GM21526 (cell line): ENCODE data around the gene ZNF730.
"Not testable (repeated sequence)": the region's sequence is repeated elsewhere in the genome, so short reads cannot be mapped to it uniquely, and the experiment has no call there.

Experiments
- ATAC-seq: cut with Tn5 transposase; IDR thresholded peaks from one replicate; pipeline ENCODE4 v1.9.1; 2021; ENCODE audit warnings: moderate library complexity; ENCODE audit not compliant: unreplicated experiment, low FRiP score

Gene ZNF730

DNA sequence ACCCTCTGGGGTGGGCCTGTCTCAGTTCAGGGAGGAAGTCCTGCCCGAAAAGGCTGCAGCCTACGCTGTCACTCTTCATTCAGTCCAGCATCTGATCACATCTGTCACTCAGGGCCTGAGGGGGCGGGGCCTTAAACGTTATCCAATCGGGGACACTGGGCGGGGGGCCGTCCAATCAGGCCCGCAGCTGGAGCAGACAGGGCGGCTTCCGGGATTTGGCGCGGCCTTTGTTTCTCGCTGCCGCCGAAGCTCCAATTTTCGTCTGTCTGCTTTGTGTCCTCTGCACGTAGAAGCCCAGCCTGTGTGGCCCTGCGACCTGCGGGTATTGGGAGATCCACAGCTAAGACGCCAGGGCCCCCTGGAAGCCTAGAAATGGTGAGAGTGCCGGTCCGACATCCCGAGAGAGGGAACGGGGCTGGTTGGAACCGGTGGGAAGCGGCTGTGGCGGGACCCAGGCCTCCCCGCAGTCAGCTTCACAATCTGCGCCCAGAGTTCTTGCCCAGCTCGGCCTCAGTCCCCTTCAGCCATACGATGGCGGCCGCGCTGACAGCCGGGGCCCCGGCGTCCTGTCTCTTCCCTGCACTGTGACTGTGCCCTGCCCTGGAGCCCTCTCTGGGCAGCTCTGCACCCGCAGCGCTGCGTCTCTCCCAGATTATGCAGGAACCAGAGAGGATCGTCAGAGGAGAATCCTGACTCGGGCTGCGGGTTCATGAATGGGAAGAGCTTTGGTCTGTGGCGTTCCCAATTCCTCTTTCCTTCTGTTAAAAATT, at the start of gene ZNF730:
Gene ZNF730, plus strand, starts transcription at position 224 of the 770 bp plus-strand sequence. Its CDS starts 149 bp downstream, at position 373.
- no peak for ATAC-seq

- no peak for ATAC-seq
These were observed 46.3 kb upstream of the ZNF730 start for GRCh38 chr19:23070353-23071146.

DNA sequence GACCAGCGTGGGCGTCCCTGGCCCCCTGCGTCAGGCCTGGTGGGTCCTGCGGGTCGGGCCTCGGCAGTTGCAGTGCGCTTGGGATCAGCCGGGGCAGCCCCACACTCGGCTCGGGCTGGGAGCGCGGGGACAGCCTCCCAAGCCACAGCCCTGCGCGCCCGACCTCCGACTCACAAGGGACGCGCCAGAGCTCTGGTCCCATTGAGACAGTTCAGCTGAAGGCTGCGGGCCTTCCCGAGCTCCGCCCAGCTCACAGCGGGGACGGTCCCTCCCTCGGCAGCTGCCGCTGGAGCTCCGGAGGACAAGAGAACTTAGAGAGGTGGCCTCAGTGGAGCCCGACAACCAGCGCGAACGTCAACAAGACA, 45.7 kb upstream of the ZNF730 start:
- ATAC-seq, result no peak

DNA sequence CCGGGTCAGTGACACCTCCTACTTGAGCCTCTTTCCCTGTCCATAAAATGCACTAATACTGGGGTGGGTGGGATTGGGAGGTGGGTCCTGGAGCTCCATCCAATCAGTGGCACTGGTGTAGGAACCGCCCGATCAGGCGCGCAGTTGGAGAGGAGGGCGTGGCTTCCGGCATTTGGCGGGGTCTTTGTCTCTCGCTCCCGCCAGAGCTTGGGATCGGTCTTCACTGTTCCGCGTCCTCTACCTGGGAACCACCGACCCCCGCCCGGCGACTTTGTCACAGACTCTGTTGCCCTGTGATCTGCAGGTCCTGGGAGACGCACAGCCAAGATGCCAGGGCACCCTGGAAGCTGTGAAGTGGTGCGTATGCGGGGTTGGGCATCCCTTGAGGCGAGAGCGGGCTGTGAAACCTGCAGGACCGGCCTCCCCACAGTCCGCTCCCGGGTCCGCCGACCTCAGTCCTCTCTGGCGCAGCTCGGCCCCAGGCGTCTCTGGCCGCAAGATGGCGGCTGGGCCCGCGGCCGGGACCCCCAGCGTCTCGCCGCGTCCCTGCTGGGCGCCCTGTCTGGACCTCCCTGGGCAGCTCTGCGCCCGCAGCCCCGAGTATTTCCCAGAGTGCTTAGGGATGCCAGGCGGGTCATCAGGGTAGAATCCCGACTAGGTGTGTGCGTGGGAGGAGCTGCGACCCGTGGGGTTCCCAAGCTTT, 41.6 kb upstream of the ZNF730 start:
- ATAC-seq, result no peak

DNA sequence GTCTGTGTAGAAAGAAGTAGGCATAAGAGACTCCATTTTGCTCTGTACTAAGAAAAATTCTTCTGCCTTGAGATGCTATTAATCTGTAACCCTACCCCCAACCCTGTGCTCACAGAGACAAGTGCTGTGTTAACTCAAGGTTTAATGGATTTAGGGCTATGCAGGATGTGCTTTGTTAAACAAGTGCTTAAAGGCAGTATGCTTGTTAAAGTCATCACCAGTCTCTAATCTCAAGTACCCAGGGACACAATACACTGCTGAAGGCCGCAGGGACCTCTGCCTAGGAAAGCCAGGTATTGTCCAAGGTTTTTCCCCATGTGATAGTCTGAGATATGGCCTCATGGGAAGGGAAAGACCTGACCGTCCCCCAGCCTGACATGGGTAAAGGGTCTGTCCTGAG, 39.0 kb upstream of the ZNF730 start:
- not testable (repeated sequence) for ATAC-seq

DNA sequence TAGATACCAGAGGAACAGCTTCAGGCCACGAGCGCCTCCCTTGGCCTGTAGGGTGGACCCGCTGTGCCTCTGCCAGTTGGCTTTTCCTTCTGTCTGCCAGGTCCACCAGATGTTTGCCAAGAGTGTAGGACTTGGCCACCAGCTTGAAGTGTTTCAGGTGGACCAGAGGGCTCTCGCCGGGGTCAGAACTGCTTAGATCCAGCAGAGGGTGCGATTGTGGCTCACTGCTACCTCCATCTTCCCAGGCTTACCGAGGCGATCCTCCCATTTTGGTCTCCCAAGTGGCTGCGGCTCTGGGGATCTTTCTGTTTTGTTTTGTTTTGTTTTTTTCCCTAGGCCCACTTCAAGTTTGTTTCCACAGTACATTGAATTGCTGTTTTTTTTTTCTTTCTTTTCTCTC, 23.0 kb upstream of the ZNF730 start:
- no peak for ATAC-seq

DNA sequence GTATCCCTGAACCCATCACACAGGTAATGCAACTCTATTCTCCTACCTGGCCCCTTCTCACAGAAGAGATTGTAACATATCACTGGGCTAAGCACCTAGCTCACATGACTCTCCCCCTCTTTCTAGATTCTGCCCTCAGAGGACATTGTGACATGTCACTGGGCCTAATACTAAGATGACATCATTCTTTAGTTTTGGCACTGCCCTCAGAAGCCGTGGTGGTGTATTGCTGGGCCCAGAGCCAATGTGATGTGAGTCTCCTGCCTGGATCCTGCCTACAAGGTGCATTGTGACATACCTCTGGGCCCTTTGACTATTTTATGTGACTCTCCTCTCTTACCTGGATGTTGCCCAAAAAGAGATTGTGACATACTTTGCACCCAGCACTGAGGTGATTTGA, 21.4 kb upstream of the ZNF730 start:
- no peak for ATAC-seq

DNA sequence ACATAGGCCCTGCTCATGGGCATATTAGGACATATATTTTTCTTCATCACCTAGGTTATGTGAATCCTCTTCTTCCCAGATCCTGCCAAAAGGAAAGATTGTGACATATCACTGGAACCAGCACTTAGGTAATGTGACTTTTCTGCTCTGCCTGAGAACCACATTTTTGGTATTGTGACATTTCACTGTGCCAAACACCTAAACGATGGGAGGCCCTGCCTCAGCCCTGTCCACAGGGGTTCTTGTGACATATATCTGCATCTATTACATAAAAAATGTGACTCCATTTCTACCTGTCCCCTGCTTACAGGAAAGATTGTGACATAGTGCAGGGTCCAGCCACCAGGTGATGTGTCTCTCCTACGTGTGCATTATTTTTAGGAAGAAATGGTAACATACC, 18.5 kb upstream of the ZNF730 start:
- no peak for ATAC-seq

DNA sequence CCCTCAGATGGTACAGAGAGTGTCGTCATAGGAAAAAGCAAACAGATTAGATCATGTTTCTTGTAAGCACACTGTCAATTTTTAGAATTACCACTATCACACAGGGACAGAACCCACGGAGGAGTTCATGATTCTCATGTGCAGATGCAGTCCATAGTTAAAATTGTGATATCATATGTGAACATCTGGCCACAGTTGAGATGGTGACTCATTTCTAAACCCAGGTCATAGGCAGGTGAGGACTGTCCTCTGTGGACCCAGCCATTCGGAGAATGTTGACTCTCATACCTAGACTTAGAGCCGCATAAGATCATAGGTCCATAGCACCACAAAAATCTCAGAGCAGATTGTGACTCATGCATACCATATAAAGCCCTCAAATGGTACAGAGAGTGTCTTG, 17.8 kb upstream of the ZNF730 start:
- no peak for ATAC-seq

DNA sequence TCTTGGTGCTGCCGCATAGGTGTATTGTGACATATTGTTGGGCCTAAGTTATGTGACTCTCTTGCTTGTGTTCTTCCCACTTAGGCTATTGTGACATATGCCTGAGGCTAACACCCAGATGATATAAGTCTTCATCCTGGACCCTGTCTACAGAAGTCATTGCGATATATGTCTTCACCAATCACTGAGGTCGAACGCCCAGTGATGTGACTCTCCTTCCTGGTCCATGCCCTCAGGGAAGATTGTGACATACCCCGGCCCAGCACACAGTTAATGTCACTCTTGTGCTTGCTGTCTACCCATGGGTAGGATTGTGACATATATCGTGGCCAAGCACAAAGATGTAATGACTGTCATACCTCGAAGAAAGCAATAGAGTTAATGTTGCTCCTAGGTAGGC, 16.9 kb upstream of the ZNF730 start:
- ATAC-seq, result no peak

GRCh38 chr19:23101241-23101640, 15.6 kb upstream of the ZNF730 start:
- ATAC-seq, result no peak

DNA sequence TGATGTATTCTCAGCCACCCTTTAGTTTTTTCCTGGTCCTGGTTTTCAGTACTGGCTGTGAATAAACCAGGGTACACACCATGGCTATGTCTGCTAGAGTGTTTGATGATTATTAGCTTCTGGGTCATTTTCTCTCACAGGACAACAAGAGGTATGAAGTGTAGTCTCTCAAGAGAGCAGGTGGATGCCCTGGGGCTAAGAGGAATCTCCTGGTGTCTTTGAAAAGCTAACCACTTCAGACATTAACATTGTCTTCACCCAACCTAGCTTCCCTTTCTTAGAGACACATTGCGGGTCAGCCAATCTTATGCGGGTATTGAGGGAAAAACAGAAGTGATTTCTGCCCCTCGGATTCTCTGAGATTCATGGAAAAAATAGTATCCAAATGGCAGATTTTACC, 1.6 kb downstream of the ZNF730 start:
- ATAC-seq, result no peak

DNA sequence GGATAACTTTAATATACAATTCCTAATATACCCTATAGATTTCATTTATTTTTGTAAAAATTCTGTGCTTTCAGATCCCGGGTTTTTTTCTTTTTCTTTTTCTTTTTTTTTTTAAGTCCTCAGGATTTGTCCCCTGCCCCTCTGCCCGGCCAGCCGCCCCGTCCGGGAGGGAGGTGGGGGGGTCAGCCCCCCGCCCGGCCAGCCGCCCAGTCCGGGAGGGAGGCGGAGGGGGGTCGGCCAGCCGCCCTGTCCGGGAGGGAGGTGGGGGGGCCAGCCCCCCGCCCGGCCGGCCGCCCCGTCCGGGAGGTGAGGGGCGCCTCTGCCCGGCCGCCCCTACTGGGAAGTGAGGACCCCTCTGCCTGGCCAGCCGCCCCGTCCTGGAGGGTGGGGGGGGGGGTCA, 17.4 kb downstream of the ZNF730 start:
- not testable (repeated sequence) for ATAC-seq

GRCh38 chr19:23145617-23146415, 29.0 kb downstream of the ZNF730 start:
- ATAC-seq, result no peak

DNA sequence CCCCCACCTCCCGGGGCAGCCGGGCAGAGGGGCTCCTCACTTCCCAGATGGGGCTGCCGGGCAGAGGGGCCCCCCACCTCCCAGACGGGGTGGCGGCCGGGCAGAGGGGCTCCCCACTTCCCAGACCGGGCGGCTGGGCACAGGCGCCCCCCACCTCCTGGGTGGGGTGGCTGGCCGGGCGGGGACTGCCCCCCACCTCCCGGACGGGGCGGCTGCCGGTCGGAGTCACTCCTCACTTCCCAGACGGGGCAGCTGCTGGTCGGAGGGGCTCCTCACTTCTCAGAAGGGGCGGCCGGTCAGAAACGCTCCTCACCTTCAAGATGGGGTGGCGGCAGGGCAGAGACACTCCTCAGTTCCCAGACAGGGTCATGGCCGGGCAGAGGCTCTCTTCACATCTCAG, 43.9 kb downstream of the ZNF730 start:
- ATAC-seq, result no peak

DNA sequence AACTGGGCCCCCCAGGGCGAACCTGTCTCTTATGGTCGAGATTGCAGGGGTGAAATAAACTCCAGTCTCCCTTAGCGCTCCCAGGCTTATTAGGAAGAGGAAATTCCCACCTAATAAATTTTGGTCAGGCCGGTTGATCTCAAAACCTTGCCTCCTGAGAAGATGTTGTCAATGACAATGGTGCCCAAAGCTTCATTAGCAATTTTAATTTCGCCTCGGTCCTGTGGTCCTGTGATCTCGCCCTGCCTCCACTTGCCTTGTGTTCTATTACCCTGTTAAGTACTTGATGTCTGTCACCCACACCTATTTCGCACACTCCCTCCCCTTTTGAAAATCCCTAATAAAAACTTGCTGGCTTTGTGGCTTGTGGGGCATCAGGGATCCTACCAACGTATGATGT, 51.5 kb downstream of the ZNF730 start:
- not testable (repeated sequence) for ATAC-seq

DNA sequence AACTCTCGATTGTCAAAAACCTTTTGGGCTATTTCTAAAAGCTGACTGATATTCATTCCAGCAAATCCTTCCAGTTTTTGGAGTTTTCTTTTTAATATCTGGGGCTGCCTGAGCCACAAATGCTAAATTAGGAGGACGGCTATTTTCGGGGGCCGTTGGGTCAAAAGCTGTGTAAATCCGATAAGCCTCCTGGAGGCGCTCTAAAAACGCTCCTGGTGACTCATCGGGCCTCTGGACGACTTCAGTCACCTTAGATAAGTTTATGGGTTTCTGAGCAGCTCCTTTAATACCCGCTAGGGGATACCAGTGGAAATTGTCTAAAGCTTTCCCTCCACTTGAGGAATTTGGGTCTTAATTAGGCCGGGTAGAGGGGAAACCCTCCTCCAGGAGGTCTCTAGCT, 66.4 kb downstream of the ZNF730 start:
- ATAC-seq, result no peak

DNA sequence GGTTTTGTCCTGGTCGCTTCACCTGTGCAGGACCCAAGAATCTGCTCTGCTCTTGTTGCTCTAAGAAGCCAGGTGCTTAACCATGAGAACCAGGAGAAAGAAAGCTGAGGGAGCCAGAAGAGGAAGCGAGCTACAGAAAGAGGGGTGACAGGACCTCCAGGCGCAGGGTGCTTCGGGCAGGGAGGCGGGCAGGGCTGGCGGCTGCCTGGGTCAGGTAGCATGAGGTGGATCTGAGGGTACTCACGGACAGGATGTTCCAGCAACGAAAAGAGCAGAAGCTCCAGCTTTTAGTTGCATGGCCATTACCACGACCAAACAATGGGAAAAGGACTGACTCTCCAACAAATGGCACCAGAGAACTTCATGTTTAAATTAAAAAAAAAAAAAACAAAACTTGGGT, 73.5 kb downstream of the ZNF730 start:
- ATAC-seq, result no peak
